RWPE2 (cell line): ENCODE measurements around the gene DCXR.

ENCODE experiments used
- ATAC-seq: fragments of 200-7000 bp; cut with Tn5 transposase; 3 replicates; pipeline ENCODE4 v1.9.1; 2021; ENCODE audit warnings: low read depth
- DNase-seq: peaks from one replicate; pipeline ENCODE4 v3.0.0-alpha.2; 2020; ENCODE audit warnings: low spot score
- H3K27ac ChIP-seq: fragments of 450-650 bp; 2 replicates; pipeline ENCODE4 v1.5.1; 2017; ENCODE audit warnings: mild to moderate bottlenecking; ENCODE audit not compliant: poor library complexity, severe bottlenecking
- H3K27me3 ChIP-seq: fragments of 250-450 bp; sonication (Bioruptor Pico); 2 replicates; pipeline ENCODE4 v1.5.1; 2021; ENCODE audit warnings: mild to moderate bottlenecking, moderate library complexity; ENCODE audit not compliant: insufficient read depth, poor library complexity, severe bottlenecking
- H3K36me3 ChIP-seq: fragments of 250-450 bp; sonication (Bioruptor Pico); 2 replicates; pipeline ENCODE4 v1.5.1; 2020; ENCODE audit warnings: low read depth, mild to moderate bottlenecking, moderate library complexity
- H3K4me1 ChIP-seq: fragments of 250-450 bp; sonication (Bioruptor Pico); 2 replicates; pipeline ENCODE4 v1.5.1; 2021; ENCODE audit warnings: mild to moderate bottlenecking, moderate library complexity; ENCODE audit not compliant: insufficient read depth, poor library complexity, severe bottlenecking
- H3K4me3 ChIP-seq: fragments of 250-450 bp; sonication (Bioruptor Pico); 2 replicates; pipeline ENCODE4 v1.5.1; 2021; ENCODE audit warnings: mild to moderate bottlenecking, moderate library complexity; ENCODE audit not compliant: severe bottlenecking
- H3K9me3 ChIP-seq: fragments of 250-450 bp; sonication (Bioruptor Pico); 2 replicates; pipeline ENCODE4 v1.5.1; 2021; ENCODE audit warnings: mild to moderate bottlenecking, moderate library complexity; ENCODE audit not compliant: severe bottlenecking
- CTCF ChIP-seq: fragments of 450-650 bp; IDR thresholded peaks from one replicate; pipeline ENCODE4 v1.5.1; 2017; ENCODE audit warnings: mild to moderate bottlenecking, moderate library complexity; ENCODE audit not compliant: poor library complexity, severe bottlenecking

DCXR gene

DNA sequence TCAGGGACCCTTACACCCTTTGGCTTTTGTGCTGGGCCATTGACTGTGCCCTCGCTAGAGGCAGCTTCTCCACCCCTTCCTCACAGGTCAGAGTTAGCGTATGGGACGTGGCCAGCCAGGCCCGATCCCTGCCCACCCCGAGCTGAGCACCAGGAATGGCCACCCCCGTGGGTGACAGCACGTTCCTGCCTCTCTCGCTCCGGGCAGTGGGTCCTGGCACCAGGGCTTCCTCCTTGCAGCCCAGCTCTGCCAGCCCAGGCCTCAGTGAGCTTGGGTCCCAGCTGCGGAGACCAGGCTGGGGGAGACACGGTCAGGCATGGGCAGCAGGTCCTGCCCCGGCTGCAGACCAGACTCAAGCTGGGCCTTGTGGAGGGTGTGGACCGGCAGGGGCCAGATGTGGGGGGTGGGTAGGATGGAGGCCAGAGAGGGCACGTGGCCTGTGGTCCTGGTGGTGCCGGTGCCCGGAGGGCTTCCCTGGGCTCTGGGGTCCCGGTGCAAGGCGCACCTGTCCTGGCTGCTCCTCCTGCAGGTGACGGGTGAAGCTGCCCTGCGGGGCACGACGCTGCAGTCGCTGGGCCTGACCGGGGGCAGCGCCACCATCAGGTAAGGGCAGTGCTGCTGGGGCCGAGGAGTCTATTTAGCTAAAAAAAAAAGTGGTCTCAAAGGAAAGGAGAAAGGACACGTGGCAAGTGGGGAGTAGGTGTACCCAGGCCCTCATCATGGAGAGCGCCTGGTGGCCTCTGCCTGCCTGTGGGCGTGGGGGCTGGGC lies 41.9 kb downstream of the DCXR start:
- Histone ChIP-seq H3K4me3 (no peak overlapping the region), H3K4me1 (peaks cover 4% of the 10 kb centered on the region), H3K36me3 (peaks cover 7% of the 10 kb centered on the region; the same call in 1 of the 2 replicates), H3K27ac (no peak overlapping the region), H3K27me3 (no peaks in the 10 kb centered on the region), H3K9me3 (no peaks in the 10 kb centered on the region)
- no peak for DNase-seq
- no peak for ATAC-seq
- TF ChIP-seq CTCF = no peak

GRCh38 chr17:81994593-81995462 lies 42.7 kb downstream of the DCXR start:
- DNase-seq = no peak
- peaks cover 4% of the 10 kb centered on the region for H3K4me1 ChIP-seq
- ATAC-seq = no peak

DNA sequence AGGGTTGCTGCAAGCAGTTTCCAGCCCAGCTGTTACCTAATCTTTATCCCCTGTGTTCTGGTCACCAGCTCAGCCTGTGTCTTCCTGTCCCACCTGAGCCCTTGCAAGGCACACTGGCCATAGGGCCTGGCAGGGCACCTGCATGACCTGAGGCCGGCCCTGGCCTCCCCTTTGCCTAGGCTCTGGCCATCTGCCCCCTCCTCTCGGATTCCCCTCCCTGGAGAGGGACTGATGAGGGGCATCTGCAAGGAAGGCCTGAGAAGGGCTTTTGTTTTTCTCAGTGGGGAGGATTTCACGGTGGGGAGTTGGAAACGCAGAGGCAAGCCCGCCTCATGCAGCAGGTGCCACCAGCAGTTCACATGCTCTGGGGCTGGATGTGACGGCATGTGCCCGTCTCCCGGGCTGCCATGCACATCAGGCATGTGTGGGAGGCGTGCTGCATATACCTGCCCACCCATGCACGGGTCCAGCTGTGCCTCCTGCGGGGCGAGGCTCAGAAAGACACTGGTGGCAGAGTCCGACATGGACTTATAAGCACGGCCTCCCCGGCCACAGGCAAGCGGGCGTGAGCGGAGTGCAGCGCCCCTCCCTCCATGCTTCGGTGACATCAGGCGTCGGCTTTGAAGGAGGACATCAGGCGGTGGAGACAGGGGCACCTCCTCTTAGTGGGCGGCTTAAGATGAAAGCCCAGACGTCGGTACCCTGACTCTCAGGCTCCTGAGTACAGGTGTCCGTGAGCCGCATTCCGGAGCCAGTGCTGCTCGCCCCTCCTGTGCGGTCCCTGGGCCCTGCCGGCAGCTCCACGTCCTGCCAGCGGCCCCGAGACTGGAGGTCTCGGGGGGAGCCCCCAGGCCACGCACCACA lies 43.5 kb downstream of the DCXR start:
- no peak overlapping the region for H3K27ac ChIP-seq
- no peak for TF ChIP-seq CTCF

More at GRCh38 chr17:81994593-81995462, 42.7 kb downstream of the DCXR start:
- H3K27ac ChIP-seq = no peak overlapping the region
- peaks cover 7% of the 10 kb centered on the region; the same call in 1 of the 2 replicates for H3K36me3 ChIP-seq
- H3K27me3 ChIP-seq = no peaks in the 10 kb centered on the region
- no peaks in the 10 kb centered on the region for H3K9me3 ChIP-seq
- no peak for TF ChIP-seq CTCF
- no peak overlapping the region for H3K4me3 ChIP-seq

GRCh38 chr17:81992306-81993102 lies 45.0 kb downstream of the DCXR start:
- no peak overlapping the region for H3K4me3 ChIP-seq
- TF ChIP-seq CTCF = no peak
- H3K4me1 ChIP-seq = peaks cover 4% of the 10 kb centered on the region
- H3K9me3 ChIP-seq = no peaks in the 10 kb centered on the region
- ATAC-seq = no peak
- DNase-seq = no peak
- H3K27me3 ChIP-seq = no peaks in the 10 kb centered on the region
- H3K27ac ChIP-seq = peak overlapping the region; percentile 51
- H3K36me3 ChIP-seq = peaks cover 7% of the 10 kb centered on the region; the same call in 1 of the 2 replicates

More for the DNA sequence above, 43.5 kb downstream of the DCXR start:
- Histone ChIP-seq H3K27me3 (no peaks in the 10 kb centered on the region), H3K9me3 (no peaks in the 10 kb centered on the region), H3K4me1 (peaks cover 4% of the 10 kb centered on the region), H3K36me3 (peaks cover 7% of the 10 kb centered on the region; the same call in 1 of the 2 replicates), H3K4me3 (no peak overlapping the region)
- ATAC-seq = no peak
- no peak for DNase-seq
